Measurements from ENCODE around the gene PTH1R. TPM values are rescaled to one million over a fixed set of nuclear protein-coding genes. Genes with fewer than 3 reads are reported as not detected.

Gene PTH1R
- polyA plus RNA-seq, 1 donor (not counting 4 experiments of a cell fraction or from before 2014, with no cell fraction given) = not detected

DNA sequence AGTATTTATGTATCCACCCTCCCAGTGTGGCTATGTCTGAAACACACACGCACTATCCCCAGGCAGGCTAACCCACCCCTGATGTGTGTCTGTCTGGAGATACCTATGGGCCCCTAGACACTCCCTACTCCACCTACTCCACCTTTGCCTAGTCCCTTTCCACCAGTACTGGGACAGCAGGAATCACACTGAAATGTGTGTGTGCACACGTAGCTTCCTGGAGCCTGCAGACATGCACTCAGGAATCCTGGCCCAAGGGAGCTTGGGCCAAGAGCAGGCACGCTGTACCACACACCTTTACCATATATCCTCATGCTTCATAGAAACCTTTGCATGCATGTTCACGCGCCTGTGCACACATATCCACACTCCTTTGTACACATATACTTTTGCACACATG lies 6.9 kb upstream of the PTH1R start:
- DNase-seq (ENCODE audit: low read depth, low spot score) (no peak), FAIRE-seq (no peak)
- Histone ChIP-seq H3K9me3 (ENCODE audit: control insufficient read depth, low read depth, low read length) (no peaks in the 10 kb centered on the region), H3K9ac (ENCODE audit: control insufficient read depth, extremely low read depth, insufficient read depth, low read length) (no peak overlapping the region), H3K4me1 (ENCODE audit: control insufficient read depth, extremely low read depth, insufficient read depth, low read length) (no peaks in the 10 kb centered on the region), H3K27me3 (ENCODE audit: control insufficient read depth, extremely low read depth, insufficient read depth, low read length) (peaks cover 40% of the 10 kb centered on the region), H4K20me1 (ENCODE audit: control insufficient read depth, extremely low read depth, insufficient read depth, low read length) (no peaks in the 10 kb centered on the region), H3K36me3 (ENCODE audit: control insufficient read depth in 2 of 2, extremely low read depth in 1 of 2, insufficient read depth in 2 of 2, low read length in 2 of 2) (no peaks in the 10 kb centered on the region), H3K9me1 (ENCODE audit: control insufficient read depth, extremely low read depth, insufficient read depth, low read length) (no peaks in the 10 kb centered on the region), H3K79me2 (ENCODE audit: control insufficient read depth, insufficient read depth, low read length) (no peaks in the 10 kb centered on the region), H2AFZ (ENCODE audit: control insufficient read depth, low read length) (no peak overlapping the region), H3K4me3 (ENCODE audit: control insufficient read depth in 2 of 3, extremely low read depth in 1 of 3, insufficient read depth in 2 of 3, low read depth in 1 of 3, low read length in 3 of 3) (no peak overlapping the region), H3K27ac (ENCODE audit: control insufficient read depth, insufficient read depth, low read length) (no peak overlapping the region), H3K4me2 (ENCODE audit: control insufficient read depth, extremely low read depth, insufficient read depth, low read depth, low read length) (no peak overlapping the region)
- TF ChIP-seq, protein P1, sequence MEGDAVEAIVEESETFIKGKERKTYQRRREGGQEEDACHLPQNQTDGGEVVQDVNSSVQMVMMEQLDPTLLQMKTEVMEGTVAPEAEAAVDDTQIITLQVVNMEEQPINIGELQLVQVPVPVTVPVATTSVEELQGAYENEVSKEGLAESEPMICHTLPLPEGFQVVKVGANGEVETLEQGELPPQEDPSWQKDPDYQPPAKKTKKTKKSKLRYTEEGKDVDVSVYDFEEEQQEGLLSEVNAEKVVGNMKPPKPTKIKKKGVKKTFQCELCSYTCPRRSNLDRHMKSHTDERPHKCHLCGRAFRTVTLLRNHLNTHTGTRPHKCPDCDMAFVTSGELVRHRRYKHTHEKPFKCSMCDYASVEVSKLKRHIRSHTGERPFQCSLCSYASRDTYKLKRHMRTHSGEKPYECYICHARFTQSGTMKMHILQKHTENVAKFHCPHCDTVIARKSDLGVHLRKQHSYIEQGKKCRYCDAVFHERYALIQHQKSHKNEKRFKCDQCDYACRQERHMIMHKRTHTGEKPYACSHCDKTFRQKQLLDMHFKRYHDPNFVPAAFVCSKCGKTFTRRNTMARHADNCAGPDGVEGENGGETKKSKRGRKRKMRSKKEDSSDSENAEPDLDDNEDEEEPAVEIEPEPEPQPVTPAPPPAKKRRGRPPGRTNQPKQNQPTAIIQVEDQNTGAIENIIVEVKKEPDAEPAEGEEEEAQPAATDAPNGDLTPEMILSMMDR (optimal IDR thresholded peaks at IDR 0.05 in 1 of 3, IDR thresholded peaks at IDR 0.05 in 1 of 3, conservative IDR thresholded peaks at IDR 0.05 in 1 of 3; ENCODE audit: extremely low read depth in 1 of 3, insufficient read depth in 2 of 3, low read length in 3 of 3) = no peak
- no peak for TF ChIP-seq EZH2 (IDR thresholded peaks at IDR 0.05; ENCODE audit: low read length)
- dilution Hi-C loops (cut with MboI; ENCODE audit: extremely low pct_ligation_motif_present, low sequenced_read_pairs) = no loop called here

DNA sequence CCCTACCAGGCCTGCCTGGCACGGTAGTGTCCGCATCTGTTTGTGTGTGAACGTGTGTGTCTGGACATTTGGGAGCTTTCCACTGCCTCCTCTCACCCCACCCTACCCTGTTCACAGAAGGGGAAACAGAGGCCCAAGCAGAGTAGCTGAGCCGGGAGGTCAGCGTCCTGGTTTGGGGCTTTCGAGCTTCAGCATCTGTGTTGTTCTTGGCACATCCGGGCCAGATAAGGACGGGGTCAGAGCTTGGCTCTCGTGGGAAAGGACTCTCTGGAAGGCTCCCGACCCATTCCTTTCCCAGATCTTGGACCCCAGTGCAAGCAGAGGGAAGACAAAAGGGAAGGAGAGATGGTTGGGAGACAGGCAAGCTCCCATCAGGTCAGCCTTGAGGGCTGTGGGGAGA lies 6.3 kb upstream of the PTH1R start:
- Histone ChIP-seq H2AFZ (ENCODE audit: control insufficient read depth, low read length) (no peak overlapping the region), H3K9me1 (ENCODE audit: control insufficient read depth, extremely low read depth, insufficient read depth, low read length) (no peaks in the 10 kb centered on the region), H3K4me1 (ENCODE audit: control insufficient read depth, extremely low read depth, insufficient read depth, low read length) (no peaks in the 10 kb centered on the region), H3K27me3 (ENCODE audit: control insufficient read depth, extremely low read depth, insufficient read depth, low read length) (peaks cover 40% of the 10 kb centered on the region), H3K9me3 (ENCODE audit: control insufficient read depth, low read depth, low read length) (no peaks in the 10 kb centered on the region), H3K4me2 (ENCODE audit: control insufficient read depth, extremely low read depth, insufficient read depth, low read depth, low read length) (no peak overlapping the region), H3K9ac (ENCODE audit: control insufficient read depth, extremely low read depth, insufficient read depth, low read length) (no peak overlapping the region), H3K79me2 (ENCODE audit: control insufficient read depth, insufficient read depth, low read length) (no peaks in the 10 kb centered on the region), H4K20me1 (ENCODE audit: control insufficient read depth, extremely low read depth, insufficient read depth, low read length) (no peaks in the 10 kb centered on the region), H3K27ac (ENCODE audit: control insufficient read depth, insufficient read depth, low read length) (no peak overlapping the region), H3K4me3 (ENCODE audit: control insufficient read depth in 2 of 3, extremely low read depth in 1 of 3, insufficient read depth in 2 of 3, low read depth in 1 of 3, low read length in 3 of 3) (no peak overlapping the region), H3K36me3 (ENCODE audit: control insufficient read depth in 2 of 2, extremely low read depth in 1 of 2, insufficient read depth in 2 of 2, low read length in 2 of 2) (no peaks in the 10 kb centered on the region)
- FAIRE-seq (no peak), DNase-seq (ENCODE audit: low read depth, low spot score) (no peak)
- no peak for TF ChIP-seq EZH2 (IDR thresholded peaks at IDR 0.05; ENCODE audit: low read length)
- TF ChIP-seq, protein P1 (optimal IDR thresholded peaks at IDR 0.05 in 1 of 3, IDR thresholded peaks at IDR 0.05 in 1 of 3, conservative IDR thresholded peaks at IDR 0.05 in 1 of 3; ENCODE audit: extremely low read depth in 1 of 3, insufficient read depth in 2 of 3, low read length in 3 of 3) = no peak
- dilution Hi-C loops (cut with MboI; ENCODE audit: extremely low pct_ligation_motif_present, low sequenced_read_pairs) = no loop called here
